ENCODE results near the gene NKAIN2. TPM values are rescaled to one million over a fixed set of nuclear protein-coding genes. Genes with fewer than 3 reads are reported as not detected.

The NKAIN2 gene
- total and polyA plus RNA-seq, 5 donors from 2014 or later, result not detected

DNA sequence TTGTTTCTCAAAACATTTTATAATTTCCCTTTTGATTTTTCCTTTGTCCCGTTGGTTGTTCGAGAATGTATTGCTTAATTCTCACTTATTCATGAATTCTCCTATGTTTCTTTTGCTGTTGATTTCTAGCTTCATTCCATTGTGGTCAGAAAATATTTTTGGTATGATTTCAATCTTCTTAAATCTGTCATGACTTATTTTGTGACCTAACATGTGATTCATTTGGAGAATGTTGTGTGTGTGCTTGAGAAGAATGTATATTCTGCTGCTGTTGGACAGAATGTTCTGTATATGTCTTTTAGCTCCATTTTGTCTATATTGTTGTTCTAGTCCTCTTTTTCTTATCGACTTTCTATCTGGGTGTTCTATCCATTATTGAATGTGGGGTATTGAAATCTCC is 872.4 kb downstream of the NKAIN2 start:
- Histone ChIP-seq H3K4me1 (ENCODE audit: control insufficient read depth, insufficient read depth, low read length, poor library complexity, severe bottlenecking) (no peaks in the 10 kb centered on the region), H3K36me3 (ENCODE audit: control insufficient read depth, insufficient read depth, low read length) (no peaks in the 10 kb centered on the region), H3K4me3 (ENCODE audit: low read depth, low read length) (no peak overlapping the region), H3K27me3 (ENCODE audit: control insufficient read depth, insufficient read depth, low read length) (no peaks in the 10 kb centered on the region), H3K27ac (ENCODE audit: insufficient read depth, low read length, poor library complexity, severe bottlenecking) (no peak overlapping the region), H3K9me3 (ENCODE audit: control insufficient read depth in 2 of 2, low read length in 2 of 2) (peaks cover 5 to 8% of the 10 kb centered on the region in 2 experiments)
- no peaks in the 10 kb centered on the region for H3K36me3 Mint-ChIP-seq
- no peak overlapping the region for H3K27ac Mint-ChIP-seq
- H3K27me3 Mint-ChIP-seq, result no peaks in the 10 kb centered on the region
- H3K9me3 Mint-ChIP-seq, result peaks cover 4 to 47% (median 15%) of the 10 kb centered on the region in 7 donors
- no peak overlapping the region for H3K4me3 Mint-ChIP-seq
- ATAC-seq (ENCODE audit: low read depth in 2 of 2), result no peak
- no peak for DNase-seq
- H3K4me1 Mint-ChIP-seq, result peaks cover 0 to 5% (median 0%) of the 10 kb centered on the region in 4 donors

GRCh38 chr6:124677874-124678273 is 874.2 kb downstream of the NKAIN2 start:
- no peak overlapping the region for H3K4me3 Mint-ChIP-seq
- Histone ChIP-seq H3K9me3 (ENCODE audit: control insufficient read depth in 2 of 2, low read length in 2 of 2) (peaks cover 5 to 8% of the 10 kb centered on the region in 2 experiments), H3K27me3 (ENCODE audit: control insufficient read depth, insufficient read depth, low read length) (no peaks in the 10 kb centered on the region), H3K27ac (ENCODE audit: insufficient read depth, low read length, poor library complexity, severe bottlenecking) (no peak overlapping the region), H3K4me1 (ENCODE audit: control insufficient read depth, insufficient read depth, low read length, poor library complexity, severe bottlenecking) (no peaks in the 10 kb centered on the region), H3K36me3 (ENCODE audit: control insufficient read depth, insufficient read depth, low read length) (no peaks in the 10 kb centered on the region), H3K4me3 (ENCODE audit: low read depth, low read length) (no peak overlapping the region)
- no peaks in the 10 kb centered on the region for H3K36me3 Mint-ChIP-seq
- H3K9me3 Mint-ChIP-seq, result peaks cover 3 to 45% (median 14%) of the 10 kb centered on the region in 7 donors
- H3K4me1 Mint-ChIP-seq, result peaks cover 0 to 5% (median 0%) of the 10 kb centered on the region in 4 donors
- no peaks in the 10 kb centered on the region for H3K27me3 Mint-ChIP-seq
- H3K27ac Mint-ChIP-seq, result no peak overlapping the region
- ATAC-seq (ENCODE audit: low read depth in 2 of 2) (no peak), DNase-seq (no peak)

DNA sequence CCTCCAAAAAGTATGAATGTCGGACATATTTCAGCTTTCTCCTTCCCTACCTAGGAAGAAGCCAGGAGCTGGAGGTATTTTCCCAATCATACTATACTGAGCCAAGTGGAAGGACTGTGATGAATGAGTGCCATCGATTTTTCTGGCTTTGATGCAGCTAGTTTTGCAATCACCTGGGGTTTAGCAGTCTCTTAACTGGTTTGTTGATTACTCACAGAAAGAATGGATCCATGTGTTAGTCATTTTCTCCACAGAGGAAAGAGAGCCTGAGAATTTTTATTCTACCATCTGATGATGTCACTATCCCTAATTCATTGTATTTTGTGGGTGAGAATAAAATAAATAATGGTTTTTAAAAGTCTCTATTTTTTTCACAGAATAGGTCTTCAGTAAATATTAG is 875.7 kb downstream of the NKAIN2 start:
- no peak for DNase-seq
- Histone ChIP-seq H3K4me3 (ENCODE audit: low read depth, low read length) (no peak overlapping the region), H3K27ac (ENCODE audit: insufficient read depth, low read length, poor library complexity, severe bottlenecking) (no peak overlapping the region), H3K36me3 (ENCODE audit: control insufficient read depth, insufficient read depth, low read length) (no peaks in the 10 kb centered on the region), H3K27me3 (ENCODE audit: control insufficient read depth, insufficient read depth, low read length) (no peaks in the 10 kb centered on the region), H3K9me3 (ENCODE audit: control insufficient read depth in 2 of 2, low read length in 2 of 2) (peaks cover 5 to 8% of the 10 kb centered on the region in 2 experiments), H3K4me1 (ENCODE audit: control insufficient read depth, insufficient read depth, low read length, poor library complexity, severe bottlenecking) (no peaks in the 10 kb centered on the region)
- no peak for ATAC-seq (ENCODE audit: low read depth in 2 of 2)
- peaks cover 0 to 5% (median 0%) of the 10 kb centered on the region in 4 donors for H3K4me1 Mint-ChIP-seq
- H3K9me3 Mint-ChIP-seq, result peaks cover 1 to 43% (median 12%) of the 10 kb centered on the region in 7 donors
- H3K4me3 Mint-ChIP-seq, result no peak overlapping the region
- peak overlapping the region in 1 of 3 donors; percentile 29 for H3K27ac Mint-ChIP-seq
- H3K27me3 Mint-ChIP-seq, result no peaks in the 10 kb centered on the region
- H3K36me3 Mint-ChIP-seq, result no peaks in the 10 kb centered on the region

- Mint-ChIP-seq H3K36me3 (no peaks in the 10 kb centered on the region), H3K27ac (no peak overlapping the region), H3K4me3 (no peak overlapping the region), H3K27me3 (no peaks in the 10 kb centered on the region), H3K9me3 (peaks cover 0 to 25% (median 8%) of the 10 kb centered on the region in 7 donors), H3K4me1 (peaks cover 0 to 5% (median 0%) of the 10 kb centered on the region in 4 donors)
- Histone ChIP-seq H3K4me3 (ENCODE audit: low read depth, low read length) (no peak overlapping the region), H3K27me3 (ENCODE audit: control insufficient read depth, insufficient read depth, low read length) (no peaks in the 10 kb centered on the region), H3K9me3 (ENCODE audit: control insufficient read depth in 2 of 2, low read length in 2 of 2) (peaks cover 5 to 8% of the 10 kb centered on the region in 2 experiments), H3K27ac (ENCODE audit: insufficient read depth, low read length, poor library complexity, severe bottlenecking) (no peak overlapping the region), H3K4me1 (ENCODE audit: control insufficient read depth, insufficient read depth, low read length, poor library complexity, severe bottlenecking) (no peaks in the 10 kb centered on the region), H3K36me3 (ENCODE audit: control insufficient read depth, insufficient read depth, low read length) (no peaks in the 10 kb centered on the region)
- ATAC-seq (ENCODE audit: low read depth in 2 of 2), result no peak
- DNase-seq, result no peak
Observed at GRCh38 chr6:124682751-124683150, 879.1 kb downstream of the NKAIN2 start.

DNA sequence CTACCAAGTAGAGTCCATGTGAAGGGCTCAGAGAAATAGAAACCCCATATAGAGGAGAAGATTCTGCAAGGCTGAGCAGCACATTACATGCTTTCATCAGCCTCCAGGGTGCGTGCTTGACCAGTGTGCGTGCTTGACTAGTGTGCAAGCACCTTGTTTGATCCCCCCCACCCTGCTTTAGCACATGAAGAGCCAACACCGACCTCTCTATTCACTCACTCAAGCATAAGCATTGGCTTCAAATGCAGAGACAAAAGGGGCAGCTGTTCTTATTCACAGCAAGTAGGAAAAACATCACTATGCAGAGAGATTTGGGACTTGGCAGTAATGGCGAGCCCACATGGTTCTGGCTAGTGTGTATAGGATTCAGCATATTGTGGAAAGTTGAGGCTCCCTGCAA is 879.8 kb downstream of the NKAIN2 start:
- no peaks in the 10 kb centered on the region for H3K4me1 Mint-ChIP-seq
- H3K9me3 ChIP-seq (ENCODE audit: control insufficient read depth in 2 of 2, low read length in 2 of 2), result peaks cover 0 to 8% of the 10 kb centered on the region in 2 experiments
- H3K9me3 Mint-ChIP-seq, result peaks cover 0 to 17% (median 4%) of the 10 kb centered on the region in 7 donors
- DNase-seq, result no peak
- no peak overlapping the region for H3K4me3 ChIP-seq (ENCODE audit: low read depth, low read length)
- no peak overlapping the region for H3K27ac Mint-ChIP-seq
- no peak overlapping the region for H3K27ac ChIP-seq (ENCODE audit: insufficient read depth, low read length, poor library complexity, severe bottlenecking)
- H3K27me3 ChIP-seq (ENCODE audit: control insufficient read depth, insufficient read depth, low read length), result no peaks in the 10 kb centered on the region
- no peak overlapping the region for H3K4me3 Mint-ChIP-seq
- ATAC-seq (ENCODE audit: low read depth in 2 of 2), result no peak
- no peaks in the 10 kb centered on the region for H3K36me3 ChIP-seq (ENCODE audit: control insufficient read depth, insufficient read depth, low read length)
- no peaks in the 10 kb centered on the region for H3K27me3 Mint-ChIP-seq
- H3K36me3 Mint-ChIP-seq, result no peaks in the 10 kb centered on the region
- H3K4me1 ChIP-seq (ENCODE audit: control insufficient read depth, insufficient read depth, low read length, poor library complexity, severe bottlenecking), result no peaks in the 10 kb centered on the region

GRCh38 chr6:124684621-124685020 is 881.0 kb downstream of the NKAIN2 start:
- Mint-ChIP-seq H3K4me1 (no peaks in the 10 kb centered on the region), H3K27ac (no peak overlapping the region), H3K27me3 (no peaks in the 10 kb centered on the region), H3K4me3 (no peak overlapping the region), H3K36me3 (no peaks in the 10 kb centered on the region), H3K9me3 (peaks cover 0 to 9% (median 5%) of the 10 kb centered on the region in 7 donors)
- Histone ChIP-seq H3K4me3 (ENCODE audit: low read depth, low read length) (no peak overlapping the region), H3K4me1 (ENCODE audit: control insufficient read depth, insufficient read depth, low read length, poor library complexity, severe bottlenecking) (no peaks in the 10 kb centered on the region), H3K9me3 (ENCODE audit: control insufficient read depth in 2 of 2, low read length in 2 of 2) (no peaks in the 10 kb centered on the region), H3K27me3 (ENCODE audit: control insufficient read depth, insufficient read depth, low read length) (no peaks in the 10 kb centered on the region), H3K27ac (ENCODE audit: insufficient read depth, low read length, poor library complexity, severe bottlenecking) (no peak overlapping the region), H3K36me3 (ENCODE audit: control insufficient read depth, insufficient read depth, low read length) (no peaks in the 10 kb centered on the region)
- ATAC-seq (ENCODE audit: low read depth in 2 of 2) (no peak), DNase-seq (no peak)

GRCh38 chr6:124688369-124688768 is 884.7 kb downstream of the NKAIN2 start:
- peaks cover 0 to 17% (median 1%) of the 10 kb centered on the region in 7 donors for H3K9me3 Mint-ChIP-seq
- Histone ChIP-seq H3K27ac (ENCODE audit: insufficient read depth, low read length, poor library complexity, severe bottlenecking) (no peak overlapping the region), H3K9me3 (ENCODE audit: control insufficient read depth in 2 of 2, low read length in 2 of 2) (no peaks in the 10 kb centered on the region), H3K4me1 (ENCODE audit: control insufficient read depth, insufficient read depth, low read length, poor library complexity, severe bottlenecking) (no peaks in the 10 kb centered on the region), H3K4me3 (ENCODE audit: low read depth, low read length) (no peak overlapping the region), H3K27me3 (ENCODE audit: control insufficient read depth, insufficient read depth, low read length) (no peaks in the 10 kb centered on the region), H3K36me3 (ENCODE audit: control insufficient read depth, insufficient read depth, low read length) (no peaks in the 10 kb centered on the region)
- H3K4me1 Mint-ChIP-seq, result no peaks in the 10 kb centered on the region
- H3K27me3 Mint-ChIP-seq, result no peaks in the 10 kb centered on the region
- no peaks in the 10 kb centered on the region for H3K36me3 Mint-ChIP-seq
- no peak overlapping the region for H3K27ac Mint-ChIP-seq
- DNase-seq (no peak), ATAC-seq (ENCODE audit: low read depth in 2 of 2) (no peak)
- no peak overlapping the region for H3K4me3 Mint-ChIP-seq

DNA sequence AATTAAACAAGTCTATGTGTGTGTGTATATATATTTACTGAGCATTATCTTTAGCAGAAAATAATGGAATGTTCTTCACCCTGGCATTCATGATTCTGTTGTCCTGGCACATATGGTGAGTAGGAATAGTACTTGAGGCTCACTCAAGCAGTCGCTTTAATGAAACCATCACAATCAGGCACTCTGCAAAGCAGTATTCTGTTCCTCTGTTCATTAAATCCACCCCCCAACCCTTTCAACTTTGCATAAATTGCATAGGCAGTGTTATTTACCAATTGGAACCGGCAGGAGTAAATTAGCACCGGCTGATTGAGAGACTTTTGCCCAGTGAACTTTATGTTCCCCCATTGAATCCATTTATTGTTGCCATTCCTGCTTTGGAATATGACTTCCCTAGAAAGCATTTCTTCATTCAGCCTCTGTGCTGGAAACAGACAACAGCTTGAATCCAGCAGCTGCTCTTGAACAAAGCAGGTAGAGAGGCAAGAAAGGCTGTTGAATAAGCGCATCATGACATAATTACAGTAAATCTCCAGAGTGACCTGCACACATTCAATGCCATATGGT is 890.6 kb downstream of the NKAIN2 start:
- Mint-ChIP-seq H3K27ac (no peak overlapping the region), H3K36me3 (no peaks in the 10 kb centered on the region), H3K27me3 (no peaks in the 10 kb centered on the region), H3K4me3 (no peak overlapping the region), H3K4me1 (no peaks in the 10 kb centered on the region), H3K9me3 (peaks cover 0 to 15% (median 2%) of the 10 kb centered on the region in 7 donors)
- H3K36me3 ChIP-seq (ENCODE audit: control insufficient read depth, insufficient read depth, low read length), result no peaks in the 10 kb centered on the region
- no peak overlapping the region for H3K27ac ChIP-seq (ENCODE audit: insufficient read depth, low read length, poor library complexity, severe bottlenecking)
- peaks cover 0 to 5% of the 10 kb centered on the region in 2 experiments for H3K9me3 ChIP-seq (ENCODE audit: control insufficient read depth in 2 of 2, low read length in 2 of 2)
- no peak overlapping the region for H3K4me3 ChIP-seq (ENCODE audit: low read depth, low read length)
- no peaks in the 10 kb centered on the region for H3K27me3 ChIP-seq (ENCODE audit: control insufficient read depth, insufficient read depth, low read length)
- ATAC-seq (ENCODE audit: low read depth in 2 of 2), result no peak
- no peak for DNase-seq
- no peaks in the 10 kb centered on the region for H3K4me1 ChIP-seq (ENCODE audit: control insufficient read depth, insufficient read depth, low read length, poor library complexity, severe bottlenecking)

Data from CD4-positive, CD25-positive, alpha-beta regulatory T cell (primary cell).